Measurements from ENCODE around the gene SLC24A2.

Gene SLC24A2

DNA sequence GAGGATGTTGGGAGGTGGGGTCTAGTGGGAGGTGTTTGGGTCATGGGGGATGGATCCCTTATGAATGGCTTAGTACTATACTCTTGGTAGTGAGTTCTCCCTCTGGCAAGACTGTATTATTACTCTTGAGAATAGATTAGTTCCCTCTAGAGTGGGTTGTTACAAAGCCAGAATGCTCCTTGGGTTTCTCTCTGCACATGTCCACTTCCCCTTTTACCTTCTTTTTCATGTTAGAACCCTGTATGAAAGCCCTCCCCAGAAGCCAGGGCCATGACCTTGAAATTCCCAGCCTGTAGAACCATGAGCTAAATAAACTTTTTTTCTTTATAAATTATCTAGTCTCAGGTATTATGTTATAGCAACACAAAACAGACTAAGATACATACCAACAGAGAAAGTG is 31.1 kb downstream of the SLC24A2 start:
- no peak for DNase-seq (ENCODE audit: low read depth in 2 of 2)

- no peak for DNase-seq (ENCODE audit: low read depth in 2 of 2)
Measured at GRCh38 chr9:19754921-19755320, 33.9 kb downstream of the SLC24A2 start.

GRCh38 chr9:19748278-19749126 is 40.3 kb downstream of the SLC24A2 start:
- DNase-seq (ENCODE audit: low read depth in 2 of 2), result no peak

DNA sequence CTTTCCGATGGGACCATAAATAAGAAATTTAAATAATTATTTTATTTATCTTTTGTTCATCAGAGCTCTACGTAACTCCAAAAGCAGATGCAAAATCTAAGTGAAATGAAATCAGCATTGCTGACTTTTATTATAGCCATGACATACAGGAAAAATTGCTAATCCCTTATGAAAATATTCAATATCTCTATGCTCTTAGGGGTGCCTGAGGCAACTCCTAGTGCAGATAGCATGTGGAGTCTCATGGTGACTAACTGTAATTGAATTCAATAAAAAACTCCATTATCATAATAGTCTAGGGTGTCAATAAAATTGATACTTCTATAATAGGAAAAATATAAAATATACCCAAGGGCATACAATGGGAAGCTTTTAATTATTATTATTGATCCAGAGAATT is 42.6 kb downstream of the SLC24A2 start:
- no peak for DNase-seq (ENCODE audit: low read depth in 2 of 2)

GRCh38 chr9:19741178-19741577 is 47.7 kb downstream of the SLC24A2 start:
- DNase-seq (ENCODE audit: low read depth in 2 of 2), result no peak

All from activated CD4-positive, alpha-beta T cell treated with anti-CD3 and anti-CD28 coated beads for 24 hours (primary cell).